ENCODE data around the gene ZBED1. TPM values are rescaled to one million over a fixed set of nuclear protein-coding genes. Genes with fewer than 3 reads are reported as not detected.

Gene ZBED1
- total and polyA plus RNA-seq, 2 experiments from 2014 or later = 16.1 to 43.8 TPM

DNA sequence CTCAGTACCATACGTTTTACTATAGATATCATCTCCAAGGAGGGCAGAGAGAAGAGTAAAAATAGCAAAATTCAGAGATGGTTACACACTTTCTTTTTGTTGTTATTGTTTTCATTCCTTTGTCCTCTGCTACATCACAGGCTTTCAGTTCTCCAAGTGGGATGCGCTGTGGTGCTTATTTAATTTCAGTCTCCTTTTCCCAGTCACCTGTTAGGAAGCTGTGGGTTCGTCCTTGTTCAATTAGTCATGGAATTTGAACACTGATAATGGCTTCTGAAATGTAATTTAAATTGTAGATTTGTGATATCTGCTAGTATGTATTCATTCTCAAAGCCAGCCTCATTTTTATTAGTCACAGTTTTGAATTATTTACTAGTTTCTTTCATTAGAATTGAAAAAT, 38.8 kb upstream of the ZBED1 start:
- H3K36me3 Mint-ChIP-seq (ENCODE audit: low read depth) = peaks cover 11% of the 10 kb centered on the region; the same call in 1 of the 3 replicates
- H3K27me3 Mint-ChIP-seq (ENCODE audit: insufficient read depth, low read depth, poor library complexity) = peaks cover 2% of the 10 kb centered on the region
- H3K4me3 ChIP-seq = no peak overlapping the region
- H3K4me2 ChIP-seq = no peak overlapping the region
- TF ChIP-seq EZH2 (IDR thresholded peaks at IDR 0.05; ENCODE audit: low read depth, unreplicated experiment) (no peak), EZH2phosphoT487 (IDR thresholded peaks at IDR 0.05; ENCODE audit: unreplicated experiment) (no peak), POLR2AphosphoS5 (IDR thresholded peaks at IDR 0.05; ENCODE audit: low read depth) (no peak), NANOG (IDR thresholded peaks at IDR 0.05; ENCODE audit: borderline replicate concordance) (no peak), STAT1 (IDR thresholded peaks at IDR 0.05; ENCODE audit: unreplicated experiment) (no peak), ZNF331 (CRISPR knock-in tag; IDR thresholded peaks at IDR 0.05; ENCODE audit: low read depth) (no peak), CREB1 (CRISPR knock-in tag; IDR thresholded peaks at IDR 0.05; ENCODE audit: low read depth) (no peak), REST (IDR thresholded peaks at IDR 0.05; ENCODE audit: unreplicated experiment) (no peak), ZNF114 (CRISPR knock-in tag; IDR thresholded peaks at IDR 0.05) (no peak), JUNB (IDR thresholded peaks at IDR 0.05; ENCODE audit: unreplicated experiment) (no peak)
- TF ChIP-seq, protein P1, sequence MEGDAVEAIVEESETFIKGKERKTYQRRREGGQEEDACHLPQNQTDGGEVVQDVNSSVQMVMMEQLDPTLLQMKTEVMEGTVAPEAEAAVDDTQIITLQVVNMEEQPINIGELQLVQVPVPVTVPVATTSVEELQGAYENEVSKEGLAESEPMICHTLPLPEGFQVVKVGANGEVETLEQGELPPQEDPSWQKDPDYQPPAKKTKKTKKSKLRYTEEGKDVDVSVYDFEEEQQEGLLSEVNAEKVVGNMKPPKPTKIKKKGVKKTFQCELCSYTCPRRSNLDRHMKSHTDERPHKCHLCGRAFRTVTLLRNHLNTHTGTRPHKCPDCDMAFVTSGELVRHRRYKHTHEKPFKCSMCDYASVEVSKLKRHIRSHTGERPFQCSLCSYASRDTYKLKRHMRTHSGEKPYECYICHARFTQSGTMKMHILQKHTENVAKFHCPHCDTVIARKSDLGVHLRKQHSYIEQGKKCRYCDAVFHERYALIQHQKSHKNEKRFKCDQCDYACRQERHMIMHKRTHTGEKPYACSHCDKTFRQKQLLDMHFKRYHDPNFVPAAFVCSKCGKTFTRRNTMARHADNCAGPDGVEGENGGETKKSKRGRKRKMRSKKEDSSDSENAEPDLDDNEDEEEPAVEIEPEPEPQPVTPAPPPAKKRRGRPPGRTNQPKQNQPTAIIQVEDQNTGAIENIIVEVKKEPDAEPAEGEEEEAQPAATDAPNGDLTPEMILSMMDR (conservative IDR thresholded peaks at IDR 0.05; ENCODE audit: low read depth in 2 of 2) = no peak
- no peaks in the 10 kb centered on the region for H3K4me1 ChIP-seq (ENCODE audit: insufficient read depth)
- no peaks in the 10 kb centered on the region for H3K79me2 ChIP-seq (replicated peaks; ENCODE audit: insufficient read depth)
- H3K36me3 ChIP-seq (ENCODE audit: insufficient read depth) = no peaks in the 10 kb centered on the region
- no peak overlapping the region for H3K27ac Mint-ChIP-seq
- H3K27me3 ChIP-seq (ENCODE audit: insufficient read depth) = no peaks in the 10 kb centered on the region
- no peak overlapping the region for H2AFZ ChIP-seq
- ATAC-seq (no peak), DNase-seq (ENCODE audit: low spot score) (no peak)
- H3K27ac ChIP-seq (ENCODE audit: low read depth) = no peak overlapping the region
- peaks cover 5% of the 10 kb centered on the region for H3K4me1 Mint-ChIP-seq
- no peaks in the 10 kb centered on the region for H4K20me1 ChIP-seq (replicated peaks; ENCODE audit: insufficient read depth)
- peaks cover 15% of the 10 kb centered on the region for H3K9me3 Mint-ChIP-seq
- 0 out of 2 replicates have a peak, but pooled peaks cover 3% of the 10 kb centered on the region for H3F3A ChIP-seq (replicated peaks; ENCODE audit: low read depth)
- no peaks in the 10 kb centered on the region for H3K9me2 ChIP-seq (ENCODE audit: insufficient read depth)
- no peak overlapping the region for H3K4me3 Mint-ChIP-seq

Measured in GM23338 (cell line).